Activated CD8-positive, alpha-beta memory T cell treated with anti-CD3 and anti-CD28 coated beads, Interleukin-2, amount 10 ng/mL, durations not matched to agents 7 days and 5 days (primary cell): ENCODE data around the gene NPAS3. TPM values are rescaled to one million over a fixed set of nuclear protein-coding genes. Genes with fewer than 3 reads are reported as not detected.

Experiments used
- ATAC-seq: fragments of 150-1000 bp; cut with Tn5 transposase; one replicate; pipeline ENCODE4 v1.10.0; 2021; ENCODE audit warnings: moderate library complexity
- CTCF ChIA-PET: fragments of 350-600 bp; sonication (Branson Sonifier 250); formaldehyde crosslinking; loops from one replicate; lab custom pipeline; 2021; ENCODE audit warnings: antibody characterized with exemption; lab: Charles Lee
- DNase-seq: peaks from one replicate; pipeline ENCODE4 v3.0.0-alpha.2; 2020
- H3K27ac Mint-ChIP-seq: one replicate; pipeline ENCODE4 v1.8.0; 2021; ENCODE audit warnings: mild to moderate bottlenecking, mixed read lengths
- H3K27me3 Mint-ChIP-seq: one replicate; pipeline ENCODE4 v1.8.0; 2021; ENCODE audit warnings: mixed read lengths
- H3K36me3 Mint-ChIP-seq: one replicate; pipeline ENCODE4 v1.8.0; 2021; ENCODE audit warnings: mild to moderate bottlenecking, mixed read lengths
- H3K4me1 Mint-ChIP-seq: one replicate; pipeline ENCODE4 v1.8.0; 2021; ENCODE audit warnings: mixed read lengths
- H3K4me3 Mint-ChIP-seq: one replicate; pipeline ENCODE4 v1.8.0; 2021; ENCODE audit warnings: mild to moderate bottlenecking, moderate library complexity, mixed read lengths
- H3K9me3 Mint-ChIP-seq: one replicate; pipeline ENCODE4 v1.8.0; 2022; ENCODE audit warnings: low read depth, mixed read lengths
- total RNA-seq, 2 experiments: library from RNA; stranded (reverse); gene quantifications; one replicate each; pipeline ENCODE4 v1.2.3, GENCODE V29; 2021

The NPAS3 gene
- total RNA-seq, 2 experiments from 2014 or later: not detected

DNA sequence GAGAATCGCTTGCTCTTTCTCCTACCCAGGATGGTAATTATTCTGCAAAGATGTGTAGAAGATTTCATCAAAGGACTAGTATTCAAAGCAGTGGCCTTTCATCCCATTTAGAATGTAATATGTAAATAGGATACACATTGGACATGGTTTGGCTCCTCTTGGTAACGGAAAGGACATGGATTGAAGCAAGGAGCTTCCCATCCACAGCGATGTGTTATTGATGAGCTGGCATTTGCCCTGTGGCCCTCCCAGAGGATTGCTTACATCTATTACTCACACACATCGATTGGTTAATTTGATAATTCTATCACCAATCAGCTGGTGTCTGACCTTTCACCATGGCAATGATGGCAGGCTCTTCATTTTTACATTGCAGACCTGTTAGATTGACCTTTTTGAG lies 553.8 kb downstream of the NPAS3 start:
- Mint-ChIP-seq H3K36me3 (no peaks in the 10 kb centered on the region), H3K9me3 (peaks cover 8% of the 10 kb centered on the region), H3K27ac (no peak overlapping the region), H3K27me3 (no peaks in the 10 kb centered on the region), H3K4me3 (no peak overlapping the region), H3K4me1 (no peaks in the 10 kb centered on the region)
- CTCF ChIA-PET: no interaction called here
- DNase-seq (no peak), ATAC-seq (no peak)

DNA sequence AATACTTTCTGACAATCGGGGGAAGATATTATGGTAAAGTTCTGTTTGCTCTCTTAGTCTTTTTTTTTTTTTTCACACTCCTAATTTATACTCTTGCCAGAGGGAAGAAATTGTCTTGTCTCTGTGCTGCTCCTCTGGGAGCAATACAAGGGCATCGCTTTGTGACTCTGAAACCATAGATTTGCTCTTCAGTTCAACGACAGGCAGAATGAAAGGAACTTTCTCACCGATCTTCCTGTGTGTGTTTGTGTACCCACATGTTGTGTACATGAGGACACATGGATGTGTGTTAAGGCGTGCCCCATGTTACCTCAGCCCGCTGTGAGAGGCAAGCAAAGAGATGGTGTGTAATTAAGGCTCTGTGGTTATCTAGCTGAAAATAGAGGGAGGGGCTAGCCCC lies 554.6 kb downstream of the NPAS3 start:
- ATAC-seq (no peak), DNase-seq (no peak)
- Mint-ChIP-seq H3K4me3 (no peak overlapping the region), H3K9me3 (peaks cover 8% of the 10 kb centered on the region), H3K27me3 (no peaks in the 10 kb centered on the region), H3K27ac (no peak overlapping the region), H3K4me1 (no peaks in the 10 kb centered on the region), H3K36me3 (no peaks in the 10 kb centered on the region)
- CTCF ChIA-PET: no interaction called here

DNA sequence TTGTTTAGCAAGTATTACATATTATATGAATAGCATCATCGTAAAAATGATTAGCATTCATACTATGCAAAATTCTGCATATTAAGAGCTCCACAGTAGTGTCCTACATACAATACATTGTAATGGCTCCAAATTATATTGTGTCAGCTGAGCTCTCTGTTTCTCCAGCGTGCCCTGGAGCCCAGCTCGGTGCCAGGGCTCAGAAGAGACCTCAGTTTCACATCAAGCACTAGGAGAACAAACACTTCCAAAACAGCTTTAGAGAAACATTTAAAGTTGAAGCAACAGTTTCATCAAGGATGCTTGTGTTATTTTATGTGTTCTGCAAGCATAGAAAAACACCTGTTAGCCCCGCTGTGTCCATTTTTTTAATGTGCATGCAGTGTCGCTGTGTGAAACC lies 555.3 kb downstream of the NPAS3 start:
- H3K4me3 Mint-ChIP-seq: no peak overlapping the region
- H3K27me3 Mint-ChIP-seq: no peaks in the 10 kb centered on the region
- CTCF ChIA-PET: no interaction called here
- ATAC-seq (no peak), DNase-seq (no peak)
- no peaks in the 10 kb centered on the region for H3K4me1 Mint-ChIP-seq
- peaks cover 8% of the 10 kb centered on the region for H3K9me3 Mint-ChIP-seq
- no peak overlapping the region for H3K27ac Mint-ChIP-seq
- no peaks in the 10 kb centered on the region for H3K36me3 Mint-ChIP-seq

DNA sequence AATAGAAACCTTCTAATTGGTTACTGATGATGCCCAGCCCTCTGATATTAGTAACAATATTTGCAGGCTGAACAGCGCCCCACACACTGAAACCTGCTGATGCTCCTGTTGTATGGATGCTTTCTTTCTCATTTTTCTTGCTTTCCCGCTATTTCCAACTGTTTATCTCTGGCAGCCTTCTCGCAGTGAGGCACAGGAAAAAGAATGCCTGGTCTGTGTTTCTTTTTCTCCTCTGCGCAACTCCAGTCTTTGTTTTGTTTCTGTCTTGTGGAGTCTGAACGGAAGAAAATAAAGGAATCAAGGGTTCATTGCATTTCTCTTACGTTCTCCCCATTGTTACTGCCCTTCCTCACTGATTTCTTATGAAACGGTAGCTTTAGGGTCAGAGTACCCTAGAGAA lies 561.0 kb downstream of the NPAS3 start:
- CTCF ChIA-PET: no interaction called here
- ATAC-seq (no peak), DNase-seq (no peak)
- no peak overlapping the region for H3K4me3 Mint-ChIP-seq
- no peaks in the 10 kb centered on the region for H3K27me3 Mint-ChIP-seq
- no peaks in the 10 kb centered on the region for H3K36me3 Mint-ChIP-seq
- H3K9me3 Mint-ChIP-seq: peaks cover 10% of the 10 kb centered on the region
- no peaks in the 10 kb centered on the region for H3K4me1 Mint-ChIP-seq
- H3K27ac Mint-ChIP-seq: no peak overlapping the region

DNA sequence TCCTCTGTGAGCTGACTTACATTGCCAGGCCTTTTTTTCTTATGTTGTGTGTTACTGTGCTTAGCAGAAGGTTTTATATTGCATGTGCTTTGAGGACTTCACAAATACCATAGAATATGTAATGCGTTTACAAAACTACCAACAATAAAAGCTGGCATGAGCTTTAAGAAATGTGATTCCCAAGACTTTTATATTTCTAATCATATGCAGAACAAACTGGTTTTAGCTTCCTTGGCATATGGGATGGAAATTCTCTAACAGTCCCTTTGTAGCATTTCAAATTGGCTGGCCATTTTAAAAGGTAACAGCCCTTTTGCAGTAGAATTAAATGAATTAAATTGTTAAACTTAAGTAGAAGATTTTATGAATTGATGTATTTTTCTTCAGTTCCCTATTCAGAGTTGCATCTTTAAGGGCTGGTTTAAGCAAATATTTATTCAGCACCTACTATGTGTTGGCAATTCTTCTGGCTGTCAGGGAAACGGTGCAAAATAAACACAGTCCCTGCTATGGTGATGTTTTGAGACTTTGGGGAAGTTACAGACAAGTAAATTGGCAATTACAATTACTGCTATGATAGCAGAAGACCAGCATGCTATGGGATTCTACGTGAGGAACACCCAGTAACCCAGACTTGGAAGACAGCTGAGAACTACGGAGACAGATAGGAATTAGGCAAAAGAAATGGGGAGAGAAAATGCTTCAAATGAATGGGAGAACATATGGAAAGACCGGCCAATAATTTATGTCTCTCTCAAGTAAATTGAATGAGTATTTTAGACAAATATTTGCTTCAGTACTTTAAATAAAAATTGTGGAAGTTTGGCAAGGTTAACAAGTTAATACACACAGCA lies 565.8 kb downstream of the NPAS3 start:
- no peak overlapping the region for H3K4me3 Mint-ChIP-seq
- H3K27me3 Mint-ChIP-seq: no peaks in the 10 kb centered on the region
- H3K36me3 Mint-ChIP-seq: no peaks in the 10 kb centered on the region
- CTCF ChIA-PET: no interaction called here
- no peak for DNase-seq
- peaks cover 5% of the 10 kb centered on the region for H3K9me3 Mint-ChIP-seq
- H3K27ac Mint-ChIP-seq: no peak overlapping the region
- no peaks in the 10 kb centered on the region for H3K4me1 Mint-ChIP-seq
- no peak for ATAC-seq

DNA sequence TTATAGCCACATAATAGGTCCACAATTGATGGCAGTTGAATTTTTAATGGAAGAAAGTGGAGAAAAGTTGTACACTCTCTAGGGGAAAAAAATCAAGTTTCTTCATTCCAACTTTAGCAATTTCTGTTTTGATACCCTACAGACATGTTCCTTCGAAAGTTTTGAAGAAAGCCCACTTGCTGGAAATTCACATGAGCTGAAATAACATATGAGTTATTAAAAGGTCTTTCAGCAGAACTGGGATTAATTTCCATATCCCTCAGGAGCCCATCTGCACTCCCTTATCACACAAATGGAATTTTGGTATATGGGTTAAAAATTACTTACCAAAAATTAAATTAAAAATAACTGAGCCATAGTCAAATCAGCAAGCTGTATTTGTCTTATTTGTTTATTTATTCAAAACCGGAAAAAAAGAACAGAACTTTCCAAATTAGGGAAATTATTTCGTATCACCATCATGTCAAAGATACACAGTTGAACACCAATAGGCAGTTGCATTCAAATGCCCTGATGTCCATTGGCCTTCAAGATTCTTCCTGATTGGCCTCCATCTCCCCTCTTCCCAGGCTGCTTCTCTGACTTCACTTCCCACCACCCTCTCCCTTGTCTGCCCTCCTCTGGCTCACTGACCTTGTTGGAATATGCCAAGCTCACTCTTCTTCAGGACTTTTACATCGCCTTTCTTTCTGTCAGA lies 566.7 kb downstream of the NPAS3 start:
- no peak overlapping the region for H3K4me3 Mint-ChIP-seq
- no peaks in the 10 kb centered on the region for H3K27me3 Mint-ChIP-seq
- H3K36me3 Mint-ChIP-seq: no peaks in the 10 kb centered on the region
- ATAC-seq: no peak
- no peak overlapping the region for H3K27ac Mint-ChIP-seq
- DNase-seq: no peak
- no peaks in the 10 kb centered on the region for H3K4me1 Mint-ChIP-seq
- CTCF ChIA-PET: no interaction called here
- H3K9me3 Mint-ChIP-seq: peaks cover 5% of the 10 kb centered on the region

DNA sequence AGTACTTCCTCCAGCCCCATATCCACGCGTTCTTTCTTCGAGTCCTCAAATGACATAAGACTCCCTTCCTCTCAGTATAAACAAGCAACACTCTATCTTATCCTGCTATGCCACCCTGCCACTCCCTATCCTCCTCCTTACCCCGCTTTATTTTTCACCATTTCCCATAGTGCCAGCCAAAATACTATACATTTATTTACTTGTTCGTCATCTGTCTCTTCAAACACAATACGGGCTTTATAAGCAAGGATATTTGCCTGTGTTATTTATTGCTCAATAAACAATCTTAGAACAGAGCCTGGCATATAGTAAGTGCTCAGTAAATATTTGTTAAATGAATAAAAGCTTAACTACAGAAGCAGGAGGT lies 567.3 kb downstream of the NPAS3 start:
- Mint-ChIP-seq H3K27me3 (no peaks in the 10 kb centered on the region), H3K4me3 (no peak overlapping the region), H3K4me1 (no peaks in the 10 kb centered on the region), H3K9me3 (peaks cover 5% of the 10 kb centered on the region), H3K36me3 (no peaks in the 10 kb centered on the region), H3K27ac (no peak overlapping the region)
- ATAC-seq (no peak), DNase-seq (no peak)
- CTCF ChIA-PET: no interaction called here

DNA sequence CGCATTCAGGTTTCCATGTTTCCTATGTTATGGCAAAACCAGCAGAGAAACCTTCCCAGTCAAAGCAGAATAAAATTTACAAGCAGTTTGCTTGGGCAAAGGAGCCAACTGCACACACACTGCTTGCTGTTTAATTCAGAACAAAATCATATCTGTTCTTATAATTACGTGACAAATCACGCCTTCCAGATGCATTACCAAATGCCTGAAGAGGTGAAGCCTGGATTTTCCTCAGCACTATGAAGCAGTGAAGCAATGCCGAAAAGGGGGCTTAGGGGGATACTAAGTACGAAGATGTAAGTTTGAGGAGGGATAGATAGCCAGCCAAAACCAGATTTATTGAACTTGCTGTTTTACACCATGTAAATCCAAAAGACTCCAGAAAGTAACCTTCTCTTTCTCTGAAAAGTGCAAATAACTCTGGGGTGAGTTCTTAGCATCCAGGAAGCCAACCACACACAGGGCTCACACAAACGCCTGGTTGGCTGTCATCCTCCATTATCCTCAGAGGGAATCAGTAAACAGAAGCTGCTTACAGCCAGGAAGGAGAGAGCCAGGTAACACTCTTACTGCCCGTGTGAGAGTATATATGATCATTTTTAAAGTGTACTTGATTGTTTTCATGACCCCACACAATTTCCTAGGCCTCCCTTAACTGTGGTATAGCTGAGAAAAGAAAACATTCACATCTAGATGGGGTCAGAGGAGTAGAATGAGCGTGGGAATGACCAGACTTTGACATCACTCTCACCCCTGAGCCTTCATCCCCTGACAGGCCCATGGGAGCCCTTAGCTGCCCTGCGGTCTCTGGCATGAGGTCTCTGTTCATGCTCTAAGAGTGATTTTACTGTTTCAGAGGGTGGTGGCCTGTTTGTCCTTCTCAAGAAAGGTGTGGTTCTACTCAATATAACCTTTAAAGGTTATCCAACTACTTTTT lies 569.7 kb downstream of the NPAS3 start:
- H3K4me3 Mint-ChIP-seq: no peak overlapping the region
- DNase-seq (no peak), ATAC-seq (no peak)
- H3K9me3 Mint-ChIP-seq: peaks cover 5% of the 10 kb centered on the region
- no peak overlapping the region for H3K27ac Mint-ChIP-seq
- CTCF ChIA-PET: no interaction called here
- no peaks in the 10 kb centered on the region for H3K4me1 Mint-ChIP-seq
- no peaks in the 10 kb centered on the region for H3K27me3 Mint-ChIP-seq
- H3K36me3 Mint-ChIP-seq: no peaks in the 10 kb centered on the region

DNA sequence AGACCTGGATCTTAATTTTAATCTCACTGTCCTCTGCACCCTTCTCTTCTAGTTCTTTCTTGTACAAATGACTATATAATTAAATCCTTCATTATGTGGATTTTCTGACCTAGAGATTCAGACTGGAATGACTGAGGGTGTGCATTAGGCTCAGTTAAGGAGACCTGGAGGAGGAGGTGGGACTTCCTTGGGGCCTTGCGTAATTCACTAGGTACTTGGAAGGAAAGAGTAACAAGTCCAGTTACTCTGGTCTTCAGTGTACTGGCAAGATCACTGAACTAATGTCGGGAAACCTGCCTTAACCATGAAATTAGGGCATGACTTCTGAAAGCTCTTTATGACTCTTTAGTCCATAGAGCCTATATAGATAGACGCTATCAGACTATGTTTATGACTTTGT lies 570.8 kb downstream of the NPAS3 start:
- no peak overlapping the region for H3K27ac Mint-ChIP-seq
- H3K9me3 Mint-ChIP-seq: peaks cover 5% of the 10 kb centered on the region
- H3K4me3 Mint-ChIP-seq: no peak overlapping the region
- DNase-seq: no peak
- ATAC-seq: no peak
- no peaks in the 10 kb centered on the region for H3K36me3 Mint-ChIP-seq
- no peaks in the 10 kb centered on the region for H3K4me1 Mint-ChIP-seq
- H3K27me3 Mint-ChIP-seq: no peaks in the 10 kb centered on the region
- CTCF ChIA-PET: no interaction called here

DNA sequence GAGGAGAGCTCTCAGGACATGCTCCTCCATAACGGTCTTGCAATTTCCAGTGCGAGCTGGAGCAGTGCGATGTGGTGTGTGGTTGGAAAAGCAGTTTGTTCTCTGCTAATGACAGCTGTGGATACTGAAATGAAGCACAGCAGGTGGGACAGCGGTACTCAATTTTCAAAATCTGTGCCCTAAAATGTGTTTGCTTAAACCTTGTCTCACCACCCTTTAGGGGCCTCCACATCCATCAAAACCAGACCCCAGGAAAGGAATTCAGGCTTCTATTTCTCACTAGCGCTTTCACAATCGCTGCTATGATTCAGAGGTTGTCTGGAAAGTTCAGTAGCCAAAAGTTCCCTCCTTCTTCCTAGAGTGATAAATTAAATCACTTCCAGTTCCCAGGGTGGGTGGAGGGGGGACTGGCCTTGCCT lies 571.4 kb downstream of the NPAS3 start:
- Mint-ChIP-seq H3K36me3 (no peaks in the 10 kb centered on the region), H3K27me3 (no peaks in the 10 kb centered on the region), H3K9me3 (peaks cover 2% of the 10 kb centered on the region), H3K4me1 (no peaks in the 10 kb centered on the region), H3K27ac (no peak overlapping the region), H3K4me3 (no peak overlapping the region)
- ATAC-seq (no peak), DNase-seq (no peak)
- CTCF ChIA-PET: no interaction called here

DNA sequence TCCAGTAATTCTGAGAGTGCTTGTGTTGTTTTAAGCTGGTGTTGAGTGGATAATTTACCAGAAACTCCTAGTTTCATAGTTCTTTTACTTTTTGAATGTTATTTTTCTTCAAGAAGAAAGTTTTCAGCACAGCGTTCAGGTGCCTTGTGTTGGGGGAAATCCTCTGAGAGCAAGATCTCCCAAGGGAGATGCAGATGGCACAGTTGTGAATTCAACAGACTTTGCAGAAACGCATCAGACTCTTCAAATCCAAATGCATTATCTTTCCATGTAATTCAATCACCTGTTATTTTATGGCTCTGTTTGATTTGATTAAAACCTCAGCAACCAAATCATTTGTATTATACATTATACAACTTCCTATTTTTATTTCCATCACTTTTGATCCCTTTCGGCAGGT lies 572.3 kb downstream of the NPAS3 start:
- no peaks in the 10 kb centered on the region for H3K36me3 Mint-ChIP-seq
- H3K9me3 Mint-ChIP-seq: peaks cover under 1% of the 10 kb centered on the region
- DNase-seq (no peak), ATAC-seq (no peak)
- CTCF ChIA-PET: no interaction called here
- H3K4me3 Mint-ChIP-seq: no peak overlapping the region
- no peak overlapping the region for H3K27ac Mint-ChIP-seq
- no peaks in the 10 kb centered on the region for H3K4me1 Mint-ChIP-seq
- no peaks in the 10 kb centered on the region for H3K27me3 Mint-ChIP-seq

DNA sequence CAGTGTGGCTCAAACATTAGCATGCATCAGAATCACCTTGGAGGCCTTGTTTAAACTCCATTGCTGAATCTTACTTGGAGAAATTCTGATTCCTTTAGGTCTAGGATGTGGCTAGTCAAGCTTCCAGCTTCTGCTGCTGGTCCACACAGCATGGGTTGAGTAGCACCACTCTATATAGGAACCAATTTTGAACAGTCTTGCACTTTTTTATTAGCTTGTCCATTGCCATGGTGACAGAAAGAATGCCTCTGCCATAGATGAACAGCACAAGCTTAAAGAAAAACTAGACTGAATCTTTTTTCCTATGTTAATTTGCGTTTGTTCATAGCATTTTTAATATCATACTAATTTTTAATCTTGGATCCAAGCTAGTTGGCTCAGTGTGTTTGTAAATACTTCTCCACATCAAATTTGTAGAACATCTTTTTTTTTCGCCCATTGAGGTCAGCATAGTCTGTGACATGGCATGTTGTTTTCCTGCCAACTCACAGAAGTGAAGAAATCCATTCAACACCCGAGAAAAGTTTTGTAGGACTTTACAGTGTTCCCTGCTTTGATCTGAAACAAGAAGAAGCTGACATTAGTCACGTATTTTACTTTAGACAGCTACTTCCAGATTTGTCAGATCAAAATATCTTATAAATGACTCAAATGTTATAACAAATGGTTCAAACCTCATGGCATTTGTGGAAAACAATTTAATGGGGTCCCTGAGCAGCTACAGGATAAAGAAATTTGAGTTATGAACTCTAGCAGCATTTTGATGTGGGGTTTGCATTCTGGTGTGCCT lies 573.4 kb downstream of the NPAS3 start:
- no peak overlapping the region for H3K27ac Mint-ChIP-seq
- no peak overlapping the region for H3K4me3 Mint-ChIP-seq
- H3K4me1 Mint-ChIP-seq: no peaks in the 10 kb centered on the region
- ATAC-seq: no peak
- no peaks in the 10 kb centered on the region for H3K9me3 Mint-ChIP-seq
- H3K36me3 Mint-ChIP-seq: no peaks in the 10 kb centered on the region
- DNase-seq: no peak
- CTCF ChIA-PET: no interaction called here
- H3K27me3 Mint-ChIP-seq: no peaks in the 10 kb centered on the region

DNA sequence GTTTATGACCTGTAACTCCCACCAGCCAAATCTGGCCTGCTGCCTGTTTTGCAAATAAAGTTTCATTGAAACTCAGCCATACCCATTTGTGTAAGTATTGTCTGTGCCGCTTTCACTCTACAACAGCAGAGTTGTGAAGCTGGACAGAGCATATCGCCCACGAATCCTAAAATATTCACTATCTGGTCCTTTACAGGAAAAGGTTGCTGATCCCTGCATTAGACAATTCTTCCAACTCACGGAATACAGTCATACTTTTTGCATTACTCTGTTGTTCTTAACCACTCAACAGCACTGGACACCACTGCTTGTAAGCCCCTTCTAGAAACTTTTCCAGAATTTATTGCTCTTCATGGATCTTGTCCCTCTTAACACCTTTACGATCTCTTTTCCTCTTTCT lies 576.8 kb downstream of the NPAS3 start:
- no peak for DNase-seq
- no peak overlapping the region for H3K27ac Mint-ChIP-seq
- ATAC-seq: no peak
- CTCF ChIA-PET: no interaction called here
- no peak overlapping the region for H3K4me3 Mint-ChIP-seq
- H3K36me3 Mint-ChIP-seq: no peaks in the 10 kb centered on the region
- H3K4me1 Mint-ChIP-seq: no peaks in the 10 kb centered on the region
- no peaks in the 10 kb centered on the region for H3K9me3 Mint-ChIP-seq
- no peaks in the 10 kb centered on the region for H3K27me3 Mint-ChIP-seq
